ENCODE data around the gene RPP40.
"Not testable (repeated sequence)": the region's sequence is repeated elsewhere in the genome, so short reads cannot be mapped to it uniquely, and the experiment has no call there.

RPP40 gene

DNA sequence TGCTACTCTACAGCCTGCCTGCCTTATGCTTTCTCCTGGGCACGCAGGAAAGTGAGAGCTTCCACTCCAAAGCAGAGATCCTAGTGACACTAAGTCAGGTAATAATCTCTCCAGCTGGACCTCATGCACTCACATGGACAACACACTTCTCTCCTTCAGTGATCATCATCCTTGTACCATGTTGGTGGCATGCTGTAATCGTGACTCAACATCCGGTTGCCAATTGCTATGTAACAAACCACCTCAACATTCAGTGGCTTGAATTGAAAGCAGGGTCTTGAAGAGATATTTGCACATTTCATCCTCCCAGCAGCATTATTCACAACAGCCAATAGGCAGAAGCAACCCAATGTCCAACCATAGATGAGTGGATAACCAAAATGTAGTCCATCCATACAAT lies 41.0 kb upstream of the RPP40 start:
- TF ChIP-seq CTCF (IDR thresholded peaks at IDR 0.05; ENCODE audit: borderline replicate concordance, control extremely low read depth, extremely low read depth, insufficient read depth, missing control alignments): no peak
- DNase-seq (ENCODE audit: low spot score): no peak
- in situ Hi-C loops (cut with MboI; ENCODE audit: low sequenced_read_pairs, unreplicated experiment): no loop called here

GRCh38 chr6:5042436-5042835 lies 38.6 kb upstream of the RPP40 start:
- no peak for DNase-seq (ENCODE audit: low spot score)
- in situ Hi-C loops (cut with MboI; ENCODE audit: low sequenced_read_pairs, unreplicated experiment): no loop called here
- no peak for TF ChIP-seq CTCF (IDR thresholded peaks at IDR 0.05; ENCODE audit: borderline replicate concordance, control extremely low read depth, extremely low read depth, insufficient read depth, missing control alignments)

GRCh38 chr6:5041955-5042354 lies 38.1 kb upstream of the RPP40 start:
- no peak for TF ChIP-seq CTCF (IDR thresholded peaks at IDR 0.05; ENCODE audit: borderline replicate concordance, control extremely low read depth, extremely low read depth, insufficient read depth, missing control alignments)
- in situ Hi-C loops (cut with MboI; ENCODE audit: low sequenced_read_pairs, unreplicated experiment): no loop called here
- no peak for DNase-seq (ENCODE audit: low spot score)

DNA sequence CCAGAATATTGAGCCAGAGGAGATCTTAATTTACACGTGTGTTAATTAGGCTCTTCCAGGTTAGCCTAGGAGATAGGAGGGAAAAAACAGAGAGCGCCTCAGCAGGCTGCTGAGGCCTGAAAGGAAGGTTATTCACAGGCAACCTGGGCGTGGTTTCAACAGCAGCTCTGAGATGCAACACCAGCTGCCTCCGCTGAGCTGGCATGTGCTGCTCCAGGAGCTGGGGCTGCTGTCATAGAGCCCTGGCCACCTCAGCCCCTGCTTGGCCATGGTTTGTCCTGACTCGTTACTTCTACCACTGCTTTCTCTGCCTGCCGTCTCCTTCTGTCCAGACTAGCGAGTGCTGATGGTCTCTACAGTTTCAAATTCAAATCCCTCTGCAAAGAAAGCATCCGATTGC lies 32.4 kb upstream of the RPP40 start:
- DNase-seq (ENCODE audit: low spot score): no peak
- TF ChIP-seq CTCF (IDR thresholded peaks at IDR 0.05; ENCODE audit: borderline replicate concordance, control extremely low read depth, extremely low read depth, insufficient read depth, missing control alignments): no peak
- in situ Hi-C loops (cut with MboI; ENCODE audit: low sequenced_read_pairs, unreplicated experiment): no loop called here

DNA sequence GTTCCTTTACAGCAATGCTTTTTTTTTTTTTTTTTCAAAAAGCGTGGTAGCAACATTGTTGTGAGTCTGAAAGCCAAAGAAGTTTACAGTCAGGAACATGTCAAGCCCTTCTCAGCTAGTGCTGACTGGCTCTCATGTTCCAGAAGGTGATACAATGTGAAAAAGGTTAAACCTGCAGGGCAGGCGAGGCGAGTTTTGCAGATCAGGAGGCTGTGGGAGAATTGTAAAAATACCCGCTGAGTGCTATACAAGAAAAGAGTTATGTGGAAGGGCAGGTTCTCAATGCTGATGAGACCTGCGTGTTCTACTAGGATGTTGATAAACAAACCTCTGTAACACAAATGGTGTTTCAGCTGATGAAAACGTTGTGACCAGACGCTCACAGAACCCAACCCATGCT lies 30.9 kb upstream of the RPP40 start:
- DNase-seq (ENCODE audit: low spot score): no peak
- in situ Hi-C loops (cut with MboI; ENCODE audit: low sequenced_read_pairs, unreplicated experiment): no loop called here
- no peak for TF ChIP-seq CTCF (IDR thresholded peaks at IDR 0.05; ENCODE audit: borderline replicate concordance, control extremely low read depth, extremely low read depth, insufficient read depth, missing control alignments)

- TF ChIP-seq CTCF (IDR thresholded peaks at IDR 0.05; ENCODE audit: borderline replicate concordance, control extremely low read depth, extremely low read depth, insufficient read depth, missing control alignments): no peak
- in situ Hi-C loops (cut with MboI; ENCODE audit: low sequenced_read_pairs, unreplicated experiment): no loop called here
- DNase-seq (ENCODE audit: low spot score): no peak
These were observed 30.5 kb upstream of the RPP40 start for GRCh38 chr6:5034328-5034727.

GRCh38 chr6:5033214-5033904 lies 29.5 kb upstream of the RPP40 start:
- in situ Hi-C loops (cut with MboI; ENCODE audit: low sequenced_read_pairs, unreplicated experiment); DNase-seq (ENCODE audit: low spot score): not testable (repeated sequence)

DNA sequence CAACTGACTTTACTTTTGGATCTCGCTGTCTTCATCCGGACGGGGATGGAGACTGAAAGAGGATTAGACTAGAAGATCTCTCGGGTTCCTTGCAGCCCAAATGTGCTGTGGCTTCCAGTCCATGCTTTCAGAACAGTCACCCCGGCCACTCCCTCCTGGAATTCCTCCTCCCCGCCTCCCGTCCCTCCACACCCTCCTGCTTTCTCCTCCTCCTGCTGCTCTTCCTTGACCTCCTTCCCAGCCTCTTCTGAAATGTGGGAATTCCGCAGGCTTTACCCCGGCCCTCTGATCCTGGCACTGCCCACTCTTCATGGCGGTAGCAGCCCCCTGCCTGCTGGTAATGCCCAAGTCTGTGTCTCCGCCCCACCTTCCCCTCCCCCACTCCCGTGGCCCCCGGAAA lies 28.9 kb upstream of the RPP40 start:
- in situ Hi-C loops (cut with MboI; ENCODE audit: low sequenced_read_pairs, unreplicated experiment); DNase-seq (ENCODE audit: low spot score): not testable (repeated sequence)

Data from GM13976 (cell line).